Ureter (tissue), 1 donor: Measurements from ENCODE around the gene BANK1. TPM values are rescaled to one million over a fixed set of nuclear protein-coding genes. Genes with fewer than 3 reads are reported as not detected.

Experiments
- DNase-seq: peaks from one replicate; pipeline ENCODE4 v3.0.0-alpha.2; 2020; ENCODE audit warnings: low spot score
- total RNA-seq: library from RNA; stranded (reverse); gene quantifications from one replicate; pipeline ENCODE4 v1.2.4, GENCODE V29; 2023
- donor health status: DM: yes; HTN: yes; CAD: no.

Gene BANK1, protein sequence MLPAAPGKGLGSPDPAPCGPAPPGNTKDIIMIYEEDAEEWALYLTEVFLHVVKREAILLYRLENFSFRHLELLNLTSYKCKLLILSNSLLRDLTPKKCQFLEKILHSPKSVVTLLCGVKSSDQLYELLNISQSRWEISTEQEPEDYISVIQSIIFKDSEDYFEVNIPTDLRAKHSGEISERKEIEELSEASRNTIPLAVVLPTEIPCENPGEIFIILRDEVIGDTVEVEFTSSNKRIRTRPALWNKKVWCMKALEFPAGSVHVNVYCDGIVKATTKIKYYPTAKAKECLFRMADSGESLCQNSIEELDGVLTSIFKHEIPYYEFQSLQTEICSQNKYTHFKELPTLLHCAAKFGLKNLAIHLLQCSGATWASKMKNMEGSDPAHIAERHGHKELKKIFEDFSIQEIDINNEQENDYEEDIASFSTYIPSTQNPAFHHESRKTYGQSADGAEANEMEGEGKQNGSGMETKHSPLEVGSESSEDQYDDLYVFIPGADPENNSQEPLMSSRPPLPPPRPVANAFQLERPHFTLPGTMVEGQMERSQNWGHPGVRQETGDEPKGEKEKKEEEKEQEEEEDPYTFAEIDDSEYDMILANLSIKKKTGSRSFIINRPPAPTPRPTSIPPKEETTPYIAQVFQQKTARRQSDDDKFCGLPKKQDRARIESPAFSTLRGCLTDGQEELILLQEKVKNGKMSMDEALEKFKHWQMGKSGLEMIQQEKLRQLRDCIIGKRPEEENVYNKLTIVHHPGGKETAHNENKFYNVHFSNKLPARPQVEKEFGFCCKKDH
- 14.1 TPM for total RNA-seq

- DNase-seq, result peak; percentile 47
Observed at GRCh38 chr4:101790521-101791181, at the start of gene BANK1. Gene BANK1, plus strand, starts transcription at chr4:101790730. Its CDS starts 151 bp downstream, at chr4:101790881.

DNA sequence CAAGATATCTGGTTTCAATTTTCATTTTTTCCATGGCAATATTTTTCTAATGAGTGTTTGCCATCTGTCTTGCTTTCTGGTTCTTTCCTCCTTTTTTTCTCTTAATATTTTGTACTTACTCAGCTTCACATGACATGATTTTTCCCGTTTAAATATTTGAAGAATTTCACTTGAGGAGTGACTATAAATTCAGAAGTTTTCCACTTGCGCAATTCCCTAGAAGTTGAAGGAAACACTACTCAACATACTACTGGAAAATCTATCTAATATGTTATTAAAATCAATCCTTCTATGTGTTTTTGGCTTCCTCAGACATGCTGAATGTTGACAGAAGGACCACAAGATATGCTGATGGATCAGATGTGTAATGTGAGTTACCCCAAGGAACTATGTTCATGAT lies 36.8 kb upstream of the BANK1 start:
- no peak for DNase-seq

DNA sequence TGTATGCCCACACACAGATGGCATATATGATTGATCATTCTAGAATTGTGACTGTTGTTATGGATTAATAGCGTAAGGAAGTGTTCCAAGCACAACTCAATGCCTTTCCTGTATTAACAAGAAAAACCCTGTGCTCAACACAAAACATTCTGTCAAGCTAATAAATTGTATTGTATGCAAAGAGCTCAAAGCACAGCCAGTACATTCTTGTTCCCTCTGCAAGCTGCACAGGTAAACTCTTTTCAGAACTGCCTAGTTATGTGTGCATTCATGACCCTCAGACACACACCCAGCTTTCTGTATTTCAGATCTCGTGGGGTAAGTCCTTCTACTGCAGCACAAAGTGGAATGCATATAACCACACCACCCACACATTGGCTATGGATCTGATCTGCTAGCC lies 34.3 kb upstream of the BANK1 start:
- no peak for DNase-seq

- no peak for DNase-seq
Observed at GRCh38 chr4:101761405-101761804, 29.1 kb upstream of the BANK1 start.

GRCh38 chr4:101762025-101762424 lies 28.5 kb upstream of the BANK1 start:
- no peak for DNase-seq

DNA sequence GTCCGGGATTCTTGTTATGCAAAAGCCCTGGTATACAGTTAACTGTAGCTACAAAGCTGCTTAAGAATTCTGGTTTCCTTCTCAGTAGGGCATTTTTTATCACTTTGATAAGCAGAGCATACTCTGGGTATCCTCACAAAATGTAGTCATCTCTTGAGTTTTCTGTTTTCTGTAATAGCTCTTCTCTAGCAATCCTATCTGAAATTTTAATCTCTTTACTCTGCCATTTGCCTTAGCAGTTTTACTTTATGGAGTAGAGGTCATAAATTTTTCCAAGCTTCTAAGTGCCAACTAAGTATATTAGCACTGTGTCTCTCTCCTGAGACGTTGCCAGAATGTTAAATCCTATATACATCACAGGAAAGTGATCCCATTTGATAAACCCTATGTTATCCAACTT lies 28.0 kb upstream of the BANK1 start:
- DNase-seq, result no peak

GRCh38 chr4:101763576-101763975 lies 27.0 kb upstream of the BANK1 start:
- no peak for DNase-seq

- no peak for DNase-seq
Observed at GRCh38 chr4:101774807-101775206, 15.7 kb upstream of the BANK1 start.

GRCh38 chr4:101777431-101777830 lies 13.1 kb upstream of the BANK1 start:
- DNase-seq, result no peak

DNA sequence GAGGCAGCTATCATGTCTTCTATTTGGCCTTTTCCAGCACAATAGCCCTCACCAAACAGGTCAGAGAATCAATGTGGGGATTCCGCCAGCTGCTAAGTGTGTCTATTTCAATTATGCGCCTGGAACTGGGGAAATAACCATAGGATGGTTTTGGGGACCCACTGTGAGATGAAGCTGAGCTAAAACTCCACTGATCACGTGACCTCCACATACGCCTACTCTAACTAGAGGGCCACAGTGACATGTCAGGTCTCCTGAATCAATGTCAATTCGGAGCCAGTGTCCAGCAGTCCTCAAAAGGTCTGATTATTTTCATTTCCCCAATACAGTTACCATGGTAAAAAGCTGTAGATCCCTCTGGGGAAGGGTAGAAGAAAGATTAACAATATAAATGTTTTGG lies 10.2 kb upstream of the BANK1 start:
- no peak for DNase-seq

GRCh38 chr4:101782546-101782945 lies 8.0 kb upstream of the BANK1 start:
- no peak for DNase-seq

- no peak for DNase-seq
Observed at GRCh38 chr4:101784957-101785356, 5.6 kb upstream of the BANK1 start.

GRCh38 chr4:101785486-101785885 lies 5.0 kb upstream of the BANK1 start:
- DNase-seq, result no peak

- DNase-seq, result no peak
Observed at GRCh38 chr4:101787701-101788316, 2.7 kb upstream of the BANK1 start.

DNA sequence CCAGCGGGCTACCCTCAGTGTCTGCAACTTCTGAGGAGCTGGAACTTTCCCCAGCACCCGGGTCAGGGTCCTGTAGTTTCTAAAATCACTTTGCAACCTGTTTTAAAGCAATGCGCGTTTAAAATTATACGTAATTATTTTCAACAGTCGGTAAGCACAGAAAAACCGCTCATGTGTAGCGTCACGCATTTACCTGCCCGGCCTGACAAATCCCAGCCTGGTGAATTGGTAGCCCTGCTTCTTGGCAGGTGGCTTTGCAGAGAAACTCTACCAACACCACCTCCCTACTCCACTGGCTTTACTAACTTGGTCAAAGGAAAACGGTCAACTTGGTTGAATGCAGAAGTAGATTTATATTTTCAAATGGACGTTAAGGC lies 640 bp downstream of the BANK1 start:
- DNase-seq, result peak; percentile 47

DNA sequence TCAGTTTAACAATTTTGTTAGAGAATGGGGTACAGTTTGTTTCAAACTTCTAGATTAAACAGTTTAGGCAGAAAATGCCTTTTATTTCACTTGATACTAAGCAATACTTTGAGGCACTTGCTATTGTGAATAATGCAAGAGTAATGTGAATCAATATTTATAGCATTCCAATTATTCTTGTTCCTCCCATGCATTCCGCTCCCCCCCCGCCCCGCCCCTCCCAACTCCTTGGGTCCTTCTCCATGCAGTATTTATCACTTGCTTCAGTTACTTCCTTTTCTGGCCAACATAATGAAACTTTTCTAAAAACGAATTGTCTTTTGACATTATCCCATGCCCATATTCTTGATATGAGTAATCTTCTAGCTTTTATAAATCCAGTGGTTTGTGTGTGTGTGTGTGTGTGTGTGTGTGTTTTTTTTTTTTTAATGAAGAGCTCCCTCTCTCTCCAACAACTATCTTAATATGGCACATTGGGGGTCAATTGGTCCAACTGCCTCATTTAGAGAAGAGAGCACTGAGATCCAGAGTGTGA lies 1.6 kb downstream of the BANK1 start:
- DNase-seq, result no peak

GRCh38 chr4:101793397-101793796 lies 2.9 kb downstream of the BANK1 start:
- DNase-seq, result no peak

- no peak for DNase-seq
Observed at GRCh38 chr4:101794806-101795205, 4.3 kb downstream of the BANK1 start.

DNA sequence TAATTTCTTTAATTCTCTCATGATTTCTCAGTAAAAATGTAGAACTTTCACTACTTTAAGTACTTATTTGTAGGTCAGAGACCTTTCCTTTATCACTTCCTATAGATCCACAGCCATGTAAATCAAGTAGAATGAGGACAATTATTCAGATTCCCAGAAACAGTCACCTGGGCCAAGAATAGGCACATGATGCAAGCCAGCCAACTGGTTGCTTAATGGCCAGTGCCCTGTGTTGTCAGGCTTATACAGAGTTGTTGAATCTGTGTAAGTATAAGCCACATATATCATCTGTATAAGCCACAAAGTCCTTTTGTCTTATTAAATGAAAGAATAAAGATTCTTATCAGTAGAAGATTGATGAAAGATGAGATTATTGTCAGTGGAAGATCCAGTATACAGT lies 5.2 kb downstream of the BANK1 start:
- DNase-seq, result no peak

- no peak for DNase-seq
Observed at GRCh38 chr4:101801958-101802357, 11.4 kb downstream of the BANK1 start.

DNA sequence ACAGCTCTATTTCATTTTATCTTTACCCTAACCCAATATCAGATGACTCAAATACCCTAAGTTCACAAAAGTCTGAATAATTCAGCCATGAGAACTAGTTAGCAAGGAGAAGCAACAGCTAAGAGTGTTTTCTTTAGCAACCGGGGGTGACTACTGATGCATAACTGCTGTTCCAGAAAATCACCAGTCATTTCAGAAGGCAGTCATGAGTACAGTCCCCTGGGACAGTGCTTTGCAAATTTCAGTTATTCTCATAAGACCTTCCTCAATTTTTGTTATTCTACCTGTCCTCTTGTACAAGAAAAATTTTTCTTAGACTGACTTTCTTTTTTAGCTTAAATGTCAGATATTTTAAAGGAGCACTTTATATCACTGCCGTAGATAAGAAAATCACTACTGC lies 16.4 kb downstream of the BANK1 start:
- no peak for DNase-seq

- no peak for DNase-seq
Observed at GRCh38 chr4:101807351-101807750, 16.8 kb downstream of the BANK1 start.
